ENCODE measurements around the gene MCM10.

MCM10 gene

GRCh38 chr10:13160934-13161856 lies at the start of gene MCM10:
Gene MCM10, plus strand, starts transcription at chr10:13161558. Its CDS starts 2,645 bp downstream, at chr10:13164203.
- H3K4me2 ChIP-seq: peak within 1 kb of the TSS; percentile 86
- H3K4me1 ChIP-seq: peaks cover 22% of the 10 kb centered on the region
- no peaks in the 10 kb centered on the region for H3K9me3 ChIP-seq
- TF ChIP-seq Cebpa-rat (IDR thresholded peaks at IDR 0.05): no peak
- H3K9ac ChIP-seq: peak within 1 kb of the TSS; percentile 84
- H3K27ac ChIP-seq: peak within 1 kb of the TSS; percentile 82
- peak within 1 kb of the TSS; percentile 85 for H3K4me3 ChIP-seq
- peaks cover 25% of the 10 kb centered on the region for H3K36me3 ChIP-seq
- no peaks in the 10 kb centered on the region; the same call in 1 of the 2 replicates for H4K20me1 ChIP-seq
- no peaks in the 10 kb centered on the region for H3K27me3 ChIP-seq

GRCh38 chr10:13113544-13113943 lies 47.8 kb upstream of the MCM10 start:
- H3K36me3 ChIP-seq: peaks cover 50% of the 10 kb centered on the region
- H3K9me3 ChIP-seq: no peaks in the 10 kb centered on the region
- TF ChIP-seq Cebpa-rat (IDR thresholded peaks at IDR 0.05): no peak
- H4K20me1 ChIP-seq: no peaks in the 10 kb centered on the region
- H3K4me2 ChIP-seq: no peak overlapping the region
- peaks cover 28% of the 10 kb centered on the region for H3K4me1 ChIP-seq
- H3K9ac ChIP-seq: no peak overlapping the region
- no peak overlapping the region for H3K27ac ChIP-seq
- no peak overlapping the region for H3K4me3 ChIP-seq
- no peaks in the 10 kb centered on the region for H3K27me3 ChIP-seq

- Histone ChIP-seq H3K9ac (no peak overlapping the region), H3K27ac (no peak overlapping the region), H3K4me1 (peaks cover 33% of the 10 kb centered on the region), H3K4me3 (no peak overlapping the region), H4K20me1 (no peaks in the 10 kb centered on the region), H3K36me3 (peaks cover 45% of the 10 kb centered on the region), H3K4me2 (peak overlapping the region; percentile 19; the same call in 1 of the 2 replicates), H3K9me3 (no peaks in the 10 kb centered on the region), H3K27me3 (no peaks in the 10 kb centered on the region)
- TF ChIP-seq Cebpa-rat (IDR thresholded peaks at IDR 0.05): no peak
These were observed 45.2 kb upstream of the MCM10 start for GRCh38 chr10:13115832-13116803.

GRCh38 chr10:13117841-13118783 lies 43.2 kb upstream of the MCM10 start:
- H3K27ac ChIP-seq: peak overlapping the region; percentile 55
- H3K36me3 ChIP-seq: peaks cover 53% of the 10 kb centered on the region
- no peak for TF ChIP-seq Cebpa-rat (IDR thresholded peaks at IDR 0.05)
- peak overlapping the region; percentile 36; the same call in 1 of the 2 replicates for H3K4me3 ChIP-seq
- peak overlapping the region; percentile 3; the same call in 1 of the 2 replicates for H3K9ac ChIP-seq
- H3K9me3 ChIP-seq: no peaks in the 10 kb centered on the region
- H3K27me3 ChIP-seq: no peaks in the 10 kb centered on the region
- H3K4me1 ChIP-seq: peaks cover 33% of the 10 kb centered on the region
- peak overlapping the region; percentile 78 for H3K4me2 ChIP-seq
- H4K20me1 ChIP-seq: no peaks in the 10 kb centered on the region

- H3K9me3 ChIP-seq: no peaks in the 10 kb centered on the region
- H3K4me3 ChIP-seq: no peak overlapping the region
- H3K4me1 ChIP-seq: peaks cover 33% of the 10 kb centered on the region
- peak overlapping the region; percentile 78 for H3K4me2 ChIP-seq
- H4K20me1 ChIP-seq: no peaks in the 10 kb centered on the region
- H3K9ac ChIP-seq: no peak overlapping the region; the same call in 1 of the 2 replicates
- no peak for TF ChIP-seq Cebpa-rat (IDR thresholded peaks at IDR 0.05)
- H3K27me3 ChIP-seq: no peaks in the 10 kb centered on the region
- H3K36me3 ChIP-seq: peaks cover 53% of the 10 kb centered on the region
- peak overlapping the region; percentile 55; the same call in 1 of the 2 replicates for H3K27ac ChIP-seq
These were observed 42.5 kb upstream of the MCM10 start for GRCh38 chr10:13118784-13119410.

GRCh38 chr10:13120786-13121499 lies 40.4 kb upstream of the MCM10 start:
- no peak overlapping the region for H3K9ac ChIP-seq
- H3K9me3 ChIP-seq: no peaks in the 10 kb centered on the region
- no peaks in the 10 kb centered on the region for H3K27me3 ChIP-seq
- peaks cover 30% of the 10 kb centered on the region for H3K4me1 ChIP-seq
- 0 out of 2 replicates have a peak, but pooled peaks have one; percentile 40 for TF ChIP-seq Cebpa-rat (IDR thresholded peaks at IDR 0.05)
- no peaks in the 10 kb centered on the region for H4K20me1 ChIP-seq
- H3K4me2 ChIP-seq: no peak overlapping the region
- H3K27ac ChIP-seq: no peak overlapping the region
- peaks cover 51% of the 10 kb centered on the region for H3K36me3 ChIP-seq
- no peak overlapping the region for H3K4me3 ChIP-seq

GRCh38 chr10:13121500-13121854 lies 39.9 kb upstream of the MCM10 start:
- H3K4me3 ChIP-seq: no peak overlapping the region
- no peak overlapping the region for H3K4me2 ChIP-seq
- H3K27me3 ChIP-seq: no peaks in the 10 kb centered on the region
- no peak for TF ChIP-seq Cebpa-rat (IDR thresholded peaks at IDR 0.05)
- no peak overlapping the region for H3K27ac ChIP-seq
- no peaks in the 10 kb centered on the region for H3K9me3 ChIP-seq
- no peaks in the 10 kb centered on the region for H4K20me1 ChIP-seq
- H3K4me1 ChIP-seq: peaks cover 24% of the 10 kb centered on the region
- peaks cover 48% of the 10 kb centered on the region for H3K36me3 ChIP-seq
- H3K9ac ChIP-seq: no peak overlapping the region

- TF ChIP-seq Cebpa-rat (IDR thresholded peaks at IDR 0.05): no peak
- peaks cover 53% of the 10 kb centered on the region for H3K36me3 ChIP-seq
- H3K9me3 ChIP-seq: no peaks in the 10 kb centered on the region
- no peak overlapping the region for H3K9ac ChIP-seq
- H3K4me3 ChIP-seq: no peak overlapping the region
- H3K27ac ChIP-seq: no peak overlapping the region
- H3K4me1 ChIP-seq: no peaks in the 10 kb centered on the region
- H4K20me1 ChIP-seq: no peaks in the 10 kb centered on the region
- no peak overlapping the region for H3K4me2 ChIP-seq
- H3K27me3 ChIP-seq: no peaks in the 10 kb centered on the region
These were observed 24.7 kb upstream of the MCM10 start for GRCh38 chr10:13136651-13137050.
